ENCODE measurements around the gene PILRA. TPM values are rescaled to one million over a fixed set of nuclear protein-coding genes. Genes with fewer than 3 reads are reported as not detected.

The PILRA gene
- total and polyA plus RNA-seq, 10 of the 15 experiments (the other 5 are each of a cell fraction or from before 2014, with no cell fraction given): 6.6 to 43.3 (median 11.5) TPM

GRCh38 chr7:100435401-100436304, 62.4 kb downstream of the PILRA start:
- peak overlapping the region; percentile 83 for H3K9ac ChIP-seq (ENCODE audit: control insufficient read depth, insufficient read depth, low read length)
- peaks cover 43% of the 10 kb centered on the region for H3K79me2 ChIP-seq (ENCODE audit: control insufficient read depth, insufficient read depth, low read length)
- POLR2A ChIA-PET: interaction anchor here (0.5 to 2.6 kb wide), 13 partner anchors 7 to 151 kb away, joined by 3 to 18 read pairs (median 4); partner anchors contain the start of genes FBXO24, TSC22D4 and ZCWPW1
- H4K20me1 ChIP-seq (ENCODE audit: control insufficient read depth, insufficient read depth): no peaks in the 10 kb centered on the region
- peaks cover 24% of the 10 kb centered on the region for H3K4me1 ChIP-seq (ENCODE audit: control insufficient read depth, insufficient read depth, low read length)
- peak overlapping the region; percentile 94 for H3K4me2 ChIP-seq (ENCODE audit: control insufficient read depth, insufficient read depth)
- in situ Hi-C loops (cut with MboI) (no loop called here), intact Hi-C loops (cut with micrococcal nuclease; ENCODE audit: unreplicated experiment) (no loop called here)
- no peaks in the 10 kb centered on the region for H3K9me3 ChIP-seq (replicated peaks; ENCODE audit: control insufficient read depth, insufficient read depth, low read length)
- H3K27ac ChIP-seq (ENCODE audit: control insufficient read depth, insufficient read depth): peak overlapping the region; percentile 92
- WGBS (ENCODE audit: insufficient coverage, insufficient replicate concordance, low lambda C conversion rate, missing lambda C conversion rate): 1% methylated on average over 46 of the region's 81 CpGs
- BruUV-seq (replicated peaks): TSS peak; percentile 88
- H3K27me3 ChIP-seq (replicated peaks in 1 of 2; ENCODE audit: control insufficient read depth in 2 of 2, insufficient read depth in 2 of 2, low read length in 1 of 2): no peaks in the 10 kb centered on the region
- CTCF ChIA-PET: interaction anchor here (1.0 to 2.8 kb wide), 5 partner anchors 15 to 297 kb away, joined by 3 to 13 read pairs (median 7); partner anchors contain the start of genes FBXO24 and LRCH4
- RAD21 ChIA-PET (ENCODE audit: unreplicated experiment): interaction anchor here (0.7 to 1.0 kb wide), 3 partner anchors 28 to 33 kb away, joined by 3 to 7 read pairs (median 3); no protein-coding TSS in a partner anchor
- peak overlapping the region; percentile 91 for H3K4me3 ChIP-seq
- no peak for DNase-seq (ENCODE audit: low read depth, low spot score)
- peaks cover 5 to 16% of the 10 kb centered on the region in 2 experiments; a peak in 3 of 4 replicates for H3K36me3 ChIP-seq (ENCODE audit: control insufficient read depth in 2 of 2, insufficient read depth in 2 of 2, low read length in 1 of 2)
- FAIRE-seq: no peak
- H2AFZ ChIP-seq (ENCODE audit: control insufficient read depth, low read depth, low read length): peak overlapping the region; percentile 90
- peak; percentile 50 for ATAC-seq
- SMC1A ChIA-PET (ENCODE audit: uncharacterized antibody, unreplicated experiment): interaction anchor here (0.7 to 1.3 kb wide), 5 partner anchors 39 to 123 kb away, joined by 3 to 4 read pairs (median 3); partner anchors contain the start of gene TSC22D4
- TF ChIP-seq HDAC6 (IDR thresholded peaks at IDR 0.05; ENCODE audit: unreplicated experiment) (peak; percentile 77), POLR2A (IDR thresholded peaks at IDR 0.05; ENCODE audit: low read depth, low read length) (peak; percentile 73), TAF1 (IDR thresholded peaks at IDR 0.05; ENCODE audit: borderline replicate concordance, low read depth, low read length) (no peak), USF1 (IDR thresholded peaks at IDR 0.05; ENCODE audit: borderline replicate concordance, extremely low read length, insufficient read depth, low read depth, low read length) (no peak), POLR2AphosphoS2 (IDR thresholded peaks at IDR 0.05; ENCODE audit: low read depth, low read length) (no peak; the same call in 1 of the 2 replicates), E4F1 (IDR thresholded peaks at IDR 0.05; ENCODE audit: borderline replicate concordance, partially characterized antibody) (no peak), NFYA (IDR thresholded peaks at IDR 0.05; ENCODE audit: borderline replicate concordance, low read depth, low read length) (no peak), SMAD1 (IDR thresholded peaks at IDR 0.05; ENCODE audit: low read depth, partially characterized antibody) (no peak), SIX5 (IDR thresholded peaks at IDR 0.05; ENCODE audit: low read depth, low read length, severe bottlenecking) (no peak), LARP7 (IDR thresholded peaks at IDR 0.05) (peak; percentile 94), NFXL1 (IDR thresholded peaks at IDR 0.05; ENCODE audit: borderline replicate concordance) (no peak), TCF12 (IDR thresholded peaks at IDR 0.05; ENCODE audit: low read depth, low read length) (no peak), E2F4 (IDR thresholded peaks at IDR 0.05; ENCODE audit: low read depth, low read length) (no peak), CREB1 (IDR thresholded peaks at IDR 0.05; ENCODE audit: low read depth) (no peak), GATAD2B (conservative IDR thresholded peaks at IDR 0.05; ENCODE audit: low read depth) (peak; percentile 75; the same call in 1 of the 2 replicates), MTA2 (IDR thresholded peaks at IDR 0.05; ENCODE audit: low read depth) (no peak)
